Left lung (tissue), 10 donors: ENCODE measurements around the gene ADM5. TPM values are rescaled to one million over a fixed set of nuclear protein-coding genes. Genes with fewer than 3 reads are reported as not detected.

Experiments used
- ATAC-seq: fragments of 200-7000 bp; cut with Tn5 transposase; one replicate; pipeline ENCODE4 v1.9.1; 2020; ENCODE audit warnings: moderate library complexity
- DNase-seq, 4 donors: peaks; one replicate each; pipeline ENCODE4 v3.0.0-alpha.2; 2013 to 2020
- H3K27ac ChIP-seq, 2 donors: fragments of 200-600 bp; sonication (generic) in 1 of 2; one replicate each; pipeline versions ENCODE4 v1.5.0 to v1.8.0; 2020 to 2021
- H3K27me3 ChIP-seq, 2 donors: fragments of 200-600 bp; sonication (generic) in 1 of 2; one replicate each; pipeline versions ENCODE4 v1.5.0 to v1.8.0; 2020 to 2021
- H3K36me3 ChIP-seq, 2 donors: fragments of 200-600 bp; sonication (generic) in 1 of 2; one replicate each; pipeline versions ENCODE4 v1.5.0 to v1.8.0; 2020 to 2021
- H3K4me1 ChIP-seq, 2 donors: fragments of 200-600 bp; one replicate each; pipeline ENCODE4 v1.8.0; 2021
- H3K4me3 ChIP-seq, 2 donors: fragments of 200-600 bp; sonication (generic) in 1 of 2; one replicate each; pipeline versions ENCODE4 v1.5.0 to v1.8.0; 2020 to 2021; ENCODE audit warnings: mild to moderate bottlenecking in 1 of 2
- H3K9me3 ChIP-seq, 2 donors: fragments of 200-600 bp; sonication (generic) in 1 of 2; one replicate each; pipeline versions ENCODE4 v1.5.0 to v1.8.0; 2020 to 2021
- intact Hi-C, 2 donors: fragments of 100-400 bp; cut with DNase I; formaldehyde crosslinking; loops; one replicate each; pipeline versions ENCODE4 v1.11.2 to v1.14.2; 2022
- polyA plus RNA-seq, 6 donors: library from polyadenylated mRNA; unstranded; fragments of 120-200 nt; gene quantifications; one replicate each; pipeline ENCODE4 v1.2.1, GENCODE V29; 2013; ENCODE audit not compliant: insufficient read length in 6 of 6
- total RNA-seq, 2 donors: library from RNA; stranded (reverse); fragmentation: NEBNext Ultra II Directional; extraction: Animal tissue kit (Norgen Biotek cat#: 25700); gene quantifications; one replicate each; pipeline ENCODE4 v1.2.1, GENCODE V29; 2021
- TF ChIP-seq, protein P1 (sequence below), 2 donors: fragments of 200-600 bp; sonication (generic) in 1 of 2; IDR thresholded peaks; one replicate each; pipeline versions ENCODE4 v1.5.0 to v1.8.0; 2021; ENCODE audit warnings: antibody characterized with exemption in 2 of 2
- donor health status: DM: no; HTN: yes; CAD: no.
- donor health status: DM: no; HTN: no; CAD: no.

Gene ADM5
- total and polyA plus RNA-seq, 8 donors = 0.93 to 2.6 (median 1.9) TPM

DNA sequence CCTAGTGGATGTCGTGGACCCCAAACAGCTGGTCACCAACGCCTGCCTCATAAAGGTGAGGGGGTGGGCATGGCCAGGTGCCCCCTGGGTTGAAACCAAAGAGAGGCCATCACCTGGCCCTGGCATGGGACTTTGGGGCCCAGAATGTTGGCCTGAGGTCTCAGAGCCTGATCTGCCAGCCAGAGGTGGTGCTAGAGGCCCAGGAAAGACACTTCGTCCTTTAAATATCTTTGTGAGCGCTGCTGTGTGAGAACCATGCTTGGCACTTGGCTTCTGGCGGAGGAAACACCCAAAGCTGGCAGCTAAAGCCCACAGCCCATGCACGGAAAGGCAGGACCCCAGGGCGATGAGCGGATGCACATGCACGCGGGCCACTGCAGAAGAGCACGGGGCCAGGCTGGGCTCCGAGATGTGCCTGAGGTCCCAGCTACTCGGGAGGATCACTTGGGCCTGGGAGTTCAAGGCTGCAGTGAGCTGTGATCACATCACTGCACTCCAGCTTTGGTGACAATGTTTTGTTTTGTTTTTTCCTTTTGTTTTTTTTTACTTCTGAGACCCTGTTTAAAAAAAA lies 4.3 kb upstream of the ADM5 start:
- Histone ChIP-seq H3K36me3 (peaks cover 0 to 81% of the 10 kb centered on the region in 2 donors), H3K27ac (no peak overlapping the region), H3K9me3 (no peaks in the 10 kb centered on the region), H3K27me3 (peaks cover 0 to 14% of the 10 kb centered on the region in 2 donors), H3K4me3 (no peak overlapping the region), H3K4me1 (peaks cover 13 to 30% of the 10 kb centered on the region in 2 donors)
- TF ChIP-seq, protein P1, sequence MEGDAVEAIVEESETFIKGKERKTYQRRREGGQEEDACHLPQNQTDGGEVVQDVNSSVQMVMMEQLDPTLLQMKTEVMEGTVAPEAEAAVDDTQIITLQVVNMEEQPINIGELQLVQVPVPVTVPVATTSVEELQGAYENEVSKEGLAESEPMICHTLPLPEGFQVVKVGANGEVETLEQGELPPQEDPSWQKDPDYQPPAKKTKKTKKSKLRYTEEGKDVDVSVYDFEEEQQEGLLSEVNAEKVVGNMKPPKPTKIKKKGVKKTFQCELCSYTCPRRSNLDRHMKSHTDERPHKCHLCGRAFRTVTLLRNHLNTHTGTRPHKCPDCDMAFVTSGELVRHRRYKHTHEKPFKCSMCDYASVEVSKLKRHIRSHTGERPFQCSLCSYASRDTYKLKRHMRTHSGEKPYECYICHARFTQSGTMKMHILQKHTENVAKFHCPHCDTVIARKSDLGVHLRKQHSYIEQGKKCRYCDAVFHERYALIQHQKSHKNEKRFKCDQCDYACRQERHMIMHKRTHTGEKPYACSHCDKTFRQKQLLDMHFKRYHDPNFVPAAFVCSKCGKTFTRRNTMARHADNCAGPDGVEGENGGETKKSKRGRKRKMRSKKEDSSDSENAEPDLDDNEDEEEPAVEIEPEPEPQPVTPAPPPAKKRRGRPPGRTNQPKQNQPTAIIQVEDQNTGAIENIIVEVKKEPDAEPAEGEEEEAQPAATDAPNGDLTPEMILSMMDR (IDR thresholded peaks at IDR 0.05) = no peak
- intact Hi-C loops = no loop called here
- DNase-seq = no peak
- ATAC-seq = no peak

DNA sequence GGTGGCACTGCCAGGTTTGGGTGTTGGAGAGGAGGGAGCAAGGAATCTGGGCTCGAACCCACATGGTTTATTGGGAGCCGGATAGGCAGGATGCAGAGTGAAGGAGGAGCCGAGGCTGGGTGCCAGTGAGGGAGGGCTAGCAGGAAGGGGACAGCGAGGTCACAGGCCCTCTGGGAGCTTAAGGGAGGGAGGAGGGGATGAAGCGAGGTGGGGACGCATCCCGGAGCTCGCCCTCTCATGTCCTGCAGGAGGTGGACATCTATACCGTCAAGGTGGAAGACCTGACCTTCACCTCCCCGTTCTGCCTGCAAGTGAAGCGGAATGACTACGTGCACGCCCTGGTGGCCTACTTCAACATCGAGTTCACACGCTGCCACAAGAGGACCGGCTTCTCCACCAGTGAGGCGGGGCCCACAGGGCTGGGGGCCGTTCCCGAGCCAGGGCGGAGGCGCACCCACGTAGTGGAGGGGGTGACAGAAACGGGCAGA lies 3.5 kb upstream of the ADM5 start:
- intact Hi-C loops = no loop called here
- H3K27me3 ChIP-seq = peaks cover 1 to 22% of the 10 kb centered on the region in 2 donors
- H3K36me3 ChIP-seq = peaks cover 0 to 76% of the 10 kb centered on the region in 2 donors
- H3K27ac ChIP-seq = peak overlapping the region in 1 of 2 donors; percentile 62
- DNase-seq (no peak), ATAC-seq (no peak)
- H3K4me1 ChIP-seq = peaks cover 14 to 30% of the 10 kb centered on the region in 2 donors
- no peaks in the 10 kb centered on the region for H3K9me3 ChIP-seq
- peak overlapping the region in 1 of 2 donors; percentile 18 for H3K4me3 ChIP-seq
- TF ChIP-seq, protein P1 (IDR thresholded peaks at IDR 0.05) = no peak

DNA sequence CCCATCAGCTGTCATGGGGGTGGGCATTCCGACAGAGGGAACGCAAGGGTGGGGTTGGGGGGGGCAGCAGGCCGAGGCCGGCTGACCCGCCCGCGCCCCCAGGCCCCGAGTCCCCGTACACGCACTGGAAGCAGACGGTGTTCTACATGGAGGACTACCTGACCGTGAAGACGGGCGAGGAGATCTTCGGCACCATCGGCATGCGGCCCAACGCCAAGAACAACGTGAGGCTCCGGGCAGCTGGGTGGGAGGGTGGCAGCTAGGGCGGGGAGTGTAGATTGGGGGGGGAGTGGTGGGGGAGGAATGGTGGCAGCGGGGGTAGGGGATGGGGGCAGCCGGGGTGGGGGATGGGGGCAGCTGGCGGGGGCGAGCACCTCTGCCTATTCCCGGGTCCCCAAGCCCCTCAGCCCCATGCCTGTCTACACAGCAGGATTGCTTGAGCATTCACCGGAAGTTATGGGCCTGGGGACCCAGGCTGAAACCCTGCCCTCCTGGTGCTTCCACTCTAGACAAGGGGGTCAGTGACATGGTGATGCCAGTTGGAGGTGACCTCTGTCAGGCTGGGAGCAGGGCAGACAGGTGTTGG lies 2.8 kb upstream of the ADM5 start:
- TF ChIP-seq, protein P1 (IDR thresholded peaks at IDR 0.05) = no peak
- peaks cover 4 to 29% of the 10 kb centered on the region in 2 donors for H3K27me3 ChIP-seq
- peak overlapping the region in 1 of 2 donors; percentile 18 for H3K4me3 ChIP-seq
- intact Hi-C loops = no loop called here
- no peak for DNase-seq
- no peak for ATAC-seq
- H3K4me1 ChIP-seq = peaks cover 13 to 34% of the 10 kb centered on the region in 2 donors
- H3K36me3 ChIP-seq = peaks cover 0 to 69% of the 10 kb centered on the region in 2 donors
- H3K9me3 ChIP-seq = no peaks in the 10 kb centered on the region
- peak overlapping the region; percentile 33 to 62 for H3K27ac ChIP-seq

DNA sequence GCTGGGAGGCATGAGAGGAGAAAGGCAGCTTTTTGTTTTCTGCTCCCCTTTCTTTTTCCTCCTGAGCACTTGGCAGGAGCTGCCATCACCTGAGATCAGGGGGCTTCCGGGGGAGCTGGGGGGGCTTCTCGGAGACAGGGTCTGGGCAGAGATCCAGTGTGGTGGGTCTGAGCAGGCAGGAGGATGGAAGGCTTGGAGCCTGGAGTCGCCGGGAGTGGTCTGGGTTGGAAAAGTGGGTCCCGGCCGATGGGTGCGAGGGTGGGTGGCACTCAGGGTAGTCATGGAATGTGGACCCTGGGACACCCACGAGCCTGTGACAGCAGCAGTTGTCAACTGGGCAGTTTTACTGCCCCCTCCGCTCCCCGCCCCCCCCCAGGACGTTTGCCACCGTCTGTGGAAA lies 2.2 kb upstream of the ADM5 start:
- Histone ChIP-seq H3K4me1 (peaks cover 13 to 35% of the 10 kb centered on the region in 2 donors), H3K9me3 (no peaks in the 10 kb centered on the region), H3K27ac (peak overlapping the region; percentile 33 to 62), H3K36me3 (peaks cover 0 to 63% of the 10 kb centered on the region in 2 donors), H3K27me3 (peaks cover 4 to 34% of the 10 kb centered on the region in 2 donors), H3K4me3 (peak overlapping the region in 1 of 2 donors; percentile 18)
- ATAC-seq = no peak
- DNase-seq = no peak
- TF ChIP-seq, protein P1 (IDR thresholded peaks at IDR 0.05) = no peak
- intact Hi-C loops = no loop called here

DNA sequence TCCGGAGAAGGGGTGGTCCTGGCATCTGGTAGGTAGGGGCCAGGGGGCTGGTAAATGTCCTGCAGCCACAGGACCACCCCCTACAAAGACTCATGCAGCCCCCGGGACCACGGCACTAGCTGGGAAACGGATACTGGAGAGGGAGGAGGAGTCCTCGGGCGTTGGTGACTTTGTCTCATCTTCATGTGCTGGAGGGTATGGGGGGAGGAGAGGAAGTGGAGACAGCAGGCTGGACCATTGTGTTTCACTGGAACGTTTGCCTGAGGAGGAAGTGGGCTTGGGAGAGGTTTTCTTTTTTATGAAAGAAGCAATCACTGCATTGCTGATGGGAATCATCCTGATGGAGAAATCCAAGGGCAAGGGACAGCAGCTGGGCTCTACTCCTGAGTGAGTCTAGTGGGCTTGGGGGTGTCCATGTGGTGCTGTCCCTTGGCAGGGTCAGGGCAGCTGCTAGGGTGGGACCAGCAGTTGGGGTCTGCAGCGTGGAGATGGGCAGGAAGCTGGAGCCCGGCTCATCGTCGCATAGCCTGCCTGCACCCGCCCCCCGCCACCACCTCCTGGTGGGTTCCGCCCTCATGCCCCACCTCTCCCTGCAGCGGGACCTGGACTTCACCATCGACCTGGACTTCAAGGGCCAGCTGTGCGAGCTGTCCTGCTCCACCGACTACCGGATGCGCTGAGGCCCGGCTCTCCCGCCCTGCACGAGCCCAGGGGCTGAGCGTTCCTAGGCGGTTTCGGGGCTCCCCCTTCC lies 1.7 kb upstream of the ADM5 start:
- peaks cover 0 to 57% of the 10 kb centered on the region in 2 donors for H3K36me3 ChIP-seq
- ATAC-seq (no peak), DNase-seq (no peak)
- H3K27ac ChIP-seq = peak overlapping the region; percentile 59 to 62
- peak overlapping the region in 1 of 2 donors; percentile 39 for H3K4me3 ChIP-seq
- no peaks in the 10 kb centered on the region for H3K9me3 ChIP-seq
- peaks cover 4 to 40% of the 10 kb centered on the region in 2 donors for H3K27me3 ChIP-seq
- intact Hi-C loops = no loop called here
- peaks cover 13 to 35% of the 10 kb centered on the region in 2 donors for H3K4me1 ChIP-seq
- TF ChIP-seq, protein P1 (IDR thresholded peaks at IDR 0.05) = no peak
